ENCODE results near the gene MMP24OS.
"Not testable (repeated sequence)": the region's sequence is repeated elsewhere in the genome, so short reads cannot be mapped to it uniquely, and the experiment has no call there.

The MMP24OS gene

GRCh38 chr20:35263532-35264341, 14.2 kb downstream of the MMP24OS start:
- Histone ChIP-seq H3K27me3 (replicated peaks; ENCODE audit: control insufficient read depth, insufficient read depth, low read length) (no peaks in the 10 kb centered on the region), H3K4me3 (replicated peaks; ENCODE audit: low read depth, low read length) (no peak overlapping the region), H3K36me3 (ENCODE audit: control insufficient read depth, insufficient read depth, low read length) (no peaks in the 10 kb centered on the region)
- no peak for DNase-seq (ENCODE audit: extremely low read depth, insufficient read length)
- no peak for TF ChIP-seq CTCF (IDR thresholded peaks at IDR 0.05; ENCODE audit: insufficient read depth, low read length, poor library complexity, severe bottlenecking)

- DNase-seq (ENCODE audit: extremely low read depth, insufficient read length); H3K4me3 ChIP-seq (replicated peaks; ENCODE audit: low read depth, low read length); H3K36me3 ChIP-seq (ENCODE audit: control insufficient read depth, insufficient read depth, low read length); H3K27me3 ChIP-seq (replicated peaks; ENCODE audit: control insufficient read depth, insufficient read depth, low read length): not testable (repeated sequence)
Measured at GRCh38 chr20:35262731-35263531, 15.0 kb downstream of the MMP24OS start.

GRCh38 chr20:35262321-35262720, 15.6 kb downstream of the MMP24OS start:
- not testable (repeated sequence) for H3K36me3 ChIP-seq (ENCODE audit: control insufficient read depth, insufficient read depth, low read length)

GRCh38 chr20:35260426-35260825, 17.5 kb downstream of the MMP24OS start:
- TF ChIP-seq CTCF (IDR thresholded peaks at IDR 0.05; ENCODE audit: insufficient read depth, low read length, poor library complexity, severe bottlenecking), result no peak
- no peak for DNase-seq (ENCODE audit: extremely low read depth, insufficient read length)
- Histone ChIP-seq H3K27me3 (replicated peaks; ENCODE audit: control insufficient read depth, insufficient read depth, low read length) (no peaks in the 10 kb centered on the region), H3K4me3 (replicated peaks; ENCODE audit: low read depth, low read length) (no peak overlapping the region), H3K36me3 (ENCODE audit: control insufficient read depth, insufficient read depth, low read length) (no peaks in the 10 kb centered on the region)

More at GRCh38 chr20:35262321-35262720, 15.6 kb downstream of the MMP24OS start:
- DNase-seq (ENCODE audit: extremely low read depth, insufficient read length); H3K4me3 ChIP-seq (replicated peaks; ENCODE audit: low read depth, low read length); H3K27me3 ChIP-seq (replicated peaks; ENCODE audit: control insufficient read depth, insufficient read depth, low read length): not testable (repeated sequence)

GRCh38 chr20:35257175-35257909, 20.6 kb downstream of the MMP24OS start:
- H3K36me3 ChIP-seq (ENCODE audit: control insufficient read depth, insufficient read depth, low read length), result no peaks in the 10 kb centered on the region
- H3K4me3 ChIP-seq (replicated peaks; ENCODE audit: low read depth, low read length), result no peak overlapping the region
- TF ChIP-seq CTCF (IDR thresholded peaks at IDR 0.05; ENCODE audit: insufficient read depth, low read length, poor library complexity, severe bottlenecking), result no peak
- DNase-seq (ENCODE audit: extremely low read depth, insufficient read length), result no peak
- H3K27me3 ChIP-seq (replicated peaks; ENCODE audit: control insufficient read depth, insufficient read depth, low read length), result no peaks in the 10 kb centered on the region

GRCh38 chr20:35254448-35254999, 23.4 kb downstream of the MMP24OS start:
- TF ChIP-seq CTCF (IDR thresholded peaks at IDR 0.05; ENCODE audit: insufficient read depth, low read length, poor library complexity, severe bottlenecking), result no peak
- H3K36me3 ChIP-seq (ENCODE audit: control insufficient read depth, insufficient read depth, low read length), result no peaks in the 10 kb centered on the region
- no peaks in the 10 kb centered on the region for H3K27me3 ChIP-seq (replicated peaks; ENCODE audit: control insufficient read depth, insufficient read depth, low read length)
- H3K4me3 ChIP-seq (replicated peaks; ENCODE audit: low read depth, low read length), result no peak overlapping the region
- DNase-seq (ENCODE audit: extremely low read depth, insufficient read length), result no peak

Data from GM06990 (cell line).